Peyer's patch (tissue), 4 donors: Measurements from ENCODE around the gene SLC6A7.

ENCODE experiments used
- CTCF ChIP-seq, 6 experiments: fragments of 450-650 bp in 4 of 6; fragments of 200-600 bp in 2 of 6; sonication (generic) in 1 of 6; IDR thresholded peaks; one replicate each; pipeline ENCODE4 v1.5.1; 2017 to 2019; ENCODE audit warnings: antibody characterized with exemption in 6 of 6, mild to moderate bottlenecking in 3 of 6, moderate library complexity in 1 of 6
- POLR2A ChIP-seq, 2 donors: fragments of 450-650 bp; IDR thresholded peaks; one replicate each; pipeline ENCODE4 v1.5.1; 2017; ENCODE audit warnings: antibody characterized with exemption in 2 of 2, mild to moderate bottlenecking in 2 of 2, moderate library complexity in 2 of 2

- no peak for TF ChIP-seq POLR2A (IDR thresholded peaks at IDR 0.05)
- TF ChIP-seq CTCF (IDR thresholded peaks at IDR 0.05) = no peak
Observed at GRCh38 chr5:150142185-150142958, 47.5 kb upstream of the SLC6A7 start.
